Memory B cell (primary cell): ENCODE data around the gene ZNF689.

Source experiments
- ATAC-seq: fragments of 150-1000 bp; cut with Tn5 transposase; 2 replicates; pipeline ENCODE4 v1.10.0; 2021; ENCODE audit warnings: low read depth, mild to moderate bottlenecking, moderate library complexity
- DNase-seq, 2 donors: peaks; one replicate each; pipeline ENCODE4 v3.0.0; 2022; ENCODE audit warnings: low spot score in 2 of 2
- H3K27ac Mint-ChIP-seq: one replicate; pipeline ENCODE4 v1.8.0; 2022; ENCODE audit warnings: mild to moderate bottlenecking, moderate library complexity, mixed read lengths
- H3K27me3 Mint-ChIP-seq: one replicate; pipeline ENCODE4 v1.8.0; 2022; ENCODE audit warnings: mixed read lengths
- H3K36me3 Mint-ChIP-seq: one replicate; pipeline ENCODE4 v1.8.0; 2022; ENCODE audit warnings: mild to moderate bottlenecking, mixed read lengths
- H3K4me1 Mint-ChIP-seq: one replicate; pipeline ENCODE4 v1.8.0; 2022; ENCODE audit warnings: mixed read lengths
- H3K4me3 Mint-ChIP-seq: one replicate; pipeline ENCODE4 v1.8.0; 2022; ENCODE audit warnings: mild to moderate bottlenecking, moderate library complexity, mixed read lengths
- H3K9me3 Mint-ChIP-seq: one replicate; pipeline ENCODE4 v1.8.0; 2022; ENCODE audit warnings: mixed read lengths

Gene ZNF689

GRCh38 chr16:30556125-30556473, 54.1 kb downstream of the ZNF689 start:
- H3K4me1 Mint-ChIP-seq, result peaks cover 21% of the 10 kb centered on the region
- H3K36me3 Mint-ChIP-seq, result peaks cover 5% of the 10 kb centered on the region
- ATAC-seq, result no peak
- no peak overlapping the region for H3K27ac Mint-ChIP-seq
- no peaks in the 10 kb centered on the region for H3K27me3 Mint-ChIP-seq
- no peak for DNase-seq
- H3K9me3 Mint-ChIP-seq, result no peaks in the 10 kb centered on the region
- peak overlapping the region; percentile 70 for H3K4me3 Mint-ChIP-seq

- ATAC-seq, result no peak
- Mint-ChIP-seq H3K4me3 (peak overlapping the region; percentile 70), H3K27me3 (no peaks in the 10 kb centered on the region), H3K36me3 (peaks cover 5% of the 10 kb centered on the region), H3K4me1 (peaks cover 21% of the 10 kb centered on the region), H3K9me3 (no peaks in the 10 kb centered on the region), H3K27ac (no peak overlapping the region)
- DNase-seq, result no peak
Observed at GRCh38 chr16:30555315-30556124, 54.7 kb downstream of the ZNF689 start.

- DNase-seq (no peak), ATAC-seq (no peak)
- peaks cover 21% of the 10 kb centered on the region for H3K4me1 Mint-ChIP-seq
- H3K36me3 Mint-ChIP-seq, result peaks cover 5% of the 10 kb centered on the region
- no peak overlapping the region for H3K27ac Mint-ChIP-seq
- no peaks in the 10 kb centered on the region for H3K9me3 Mint-ChIP-seq
- no peak overlapping the region for H3K4me3 Mint-ChIP-seq
- no peaks in the 10 kb centered on the region for H3K27me3 Mint-ChIP-seq
Observed at GRCh38 chr16:30554557-30555314, 55.5 kb downstream of the ZNF689 start.

GRCh38 chr16:30553393-30553899, 56.7 kb downstream of the ZNF689 start:
- H3K27me3 Mint-ChIP-seq, result no peaks in the 10 kb centered on the region
- ATAC-seq, result no peak
- H3K9me3 Mint-ChIP-seq, result no peaks in the 10 kb centered on the region
- peaks cover 5% of the 10 kb centered on the region for H3K36me3 Mint-ChIP-seq
- peak overlapping the region; percentile 67 for H3K27ac Mint-ChIP-seq
- H3K4me3 Mint-ChIP-seq, result no peak overlapping the region
- no peak for DNase-seq
- peaks cover 16% of the 10 kb centered on the region for H3K4me1 Mint-ChIP-seq

GRCh38 chr16:30552956-30553355, 57.2 kb downstream of the ZNF689 start:
- DNase-seq, result no peak
- peaks cover 16% of the 10 kb centered on the region for H3K4me1 Mint-ChIP-seq
- H3K36me3 Mint-ChIP-seq, result peaks cover 5% of the 10 kb centered on the region

More at GRCh38 chr16:30552956-30553355, 57.2 kb downstream of the ZNF689 start:
- ATAC-seq, result no peak
- H3K27me3 Mint-ChIP-seq, result no peaks in the 10 kb centered on the region
- no peaks in the 10 kb centered on the region for H3K9me3 Mint-ChIP-seq
- no peak overlapping the region for H3K4me3 Mint-ChIP-seq
- H3K27ac Mint-ChIP-seq, result no peak overlapping the region
